Spleen (tissue), 7 donors: Measurements from ENCODE around the gene AQP12B.

Source experiments
- POLR2A ChIP-seq, 3 donors: fragments of 450-650 bp; IDR thresholded peaks; one replicate each; pipeline ENCODE4 v1.5.1; 2017; ENCODE audit warnings: antibody characterized with exemption in 3 of 3, mild to moderate bottlenecking in 1 of 3
- POLR2AphosphoS5 ChIP-seq, 3 donors: sonication (generic); formaldehyde crosslinking; IDR thresholded peaks; one replicate each; pipeline ENCODE4 v1.5.1; 2017; ENCODE audit warnings: antibody characterized with exemption in 3 of 3
- TF ChIP-seq, protein P1 (sequence below), 11 experiments: fragments of 200-600 bp in 7 of 11; fragments of 450-650 bp in 4 of 11; sonication (generic) in 4 of 11; IDR thresholded peaks in 8 of 11; conservative IDR thresholded peaks in 3 of 11; 1 replicate in 7 of 11; 2 replicates in 4 of 11; pipeline versions ENCODE4 v1.4.0 to v1.8.0; 2016 to 2021; ENCODE audit warnings: antibody characterized with exemption in 11 of 11, inconsistent platforms in 4 of 11, mild to moderate bottlenecking in 1 of 11
- donor health status: DM: no; HTN: no; CAD: no; lungs with moderate emphysema.
- donor health status: DM: no; HTN: no; CAD: no.
- donor health status: DM: no; HTN: no; CAD: no.

DNA sequence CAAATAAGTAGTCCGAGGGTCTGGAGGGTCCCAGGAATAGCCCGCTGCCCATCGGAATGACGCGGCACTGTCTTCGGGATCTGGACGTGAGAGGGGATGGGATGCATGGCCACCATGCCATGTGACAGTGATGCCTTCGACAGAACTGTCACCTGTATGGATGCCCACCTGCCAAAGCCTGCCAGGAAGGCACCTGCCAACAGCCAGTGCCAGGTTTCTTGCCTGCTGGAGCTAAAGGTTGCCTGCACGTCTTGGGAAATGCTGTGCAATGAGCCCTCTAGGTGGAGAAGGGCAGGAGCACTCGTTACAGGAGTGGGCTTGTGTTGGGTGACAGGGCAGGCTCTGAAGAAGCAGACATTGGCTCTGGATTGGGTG is 36.9 kb downstream of the AQP12B start:
- TF ChIP-seq POLR2A (IDR thresholded peaks at IDR 0.05) (no peak), POLR2AphosphoS5 (IDR thresholded peaks at IDR 0.05) (no peak)
- TF ChIP-seq, protein P1, sequence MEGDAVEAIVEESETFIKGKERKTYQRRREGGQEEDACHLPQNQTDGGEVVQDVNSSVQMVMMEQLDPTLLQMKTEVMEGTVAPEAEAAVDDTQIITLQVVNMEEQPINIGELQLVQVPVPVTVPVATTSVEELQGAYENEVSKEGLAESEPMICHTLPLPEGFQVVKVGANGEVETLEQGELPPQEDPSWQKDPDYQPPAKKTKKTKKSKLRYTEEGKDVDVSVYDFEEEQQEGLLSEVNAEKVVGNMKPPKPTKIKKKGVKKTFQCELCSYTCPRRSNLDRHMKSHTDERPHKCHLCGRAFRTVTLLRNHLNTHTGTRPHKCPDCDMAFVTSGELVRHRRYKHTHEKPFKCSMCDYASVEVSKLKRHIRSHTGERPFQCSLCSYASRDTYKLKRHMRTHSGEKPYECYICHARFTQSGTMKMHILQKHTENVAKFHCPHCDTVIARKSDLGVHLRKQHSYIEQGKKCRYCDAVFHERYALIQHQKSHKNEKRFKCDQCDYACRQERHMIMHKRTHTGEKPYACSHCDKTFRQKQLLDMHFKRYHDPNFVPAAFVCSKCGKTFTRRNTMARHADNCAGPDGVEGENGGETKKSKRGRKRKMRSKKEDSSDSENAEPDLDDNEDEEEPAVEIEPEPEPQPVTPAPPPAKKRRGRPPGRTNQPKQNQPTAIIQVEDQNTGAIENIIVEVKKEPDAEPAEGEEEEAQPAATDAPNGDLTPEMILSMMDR (IDR thresholded peaks at IDR 0.05 in 8 of 11, conservative IDR thresholded peaks at IDR 0.05 in 3 of 11), result no peak
